ENCODE data around the gene TFB1M.

TFB1M gene

GRCh38 chr6:155212616-155213380 lies 101.5 kb downstream of the TFB1M start:
- TF ChIP-seq CTCF (IDR thresholded peaks at IDR 0.05) = no peak

DNA sequence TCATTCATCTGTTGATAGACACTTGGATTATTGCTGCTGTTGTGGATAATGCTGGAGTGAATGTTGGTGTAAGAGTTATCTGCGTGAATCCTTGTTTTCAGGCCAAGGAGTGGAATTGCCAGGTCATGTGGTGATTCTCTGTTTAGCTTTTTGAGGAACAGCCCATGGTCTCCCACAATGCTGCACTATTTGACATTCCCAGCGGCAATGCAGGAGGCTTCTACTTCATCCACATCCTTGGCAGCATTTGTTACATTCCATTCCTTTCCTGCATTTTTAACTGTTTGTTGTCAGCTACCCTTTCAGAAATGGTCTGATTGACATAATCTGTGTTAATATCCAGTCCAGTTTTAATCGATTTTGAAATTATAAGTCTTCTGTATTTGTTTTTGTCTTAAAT lies 102.2 kb downstream of the TFB1M start:
- no peak for TF ChIP-seq CTCF (IDR thresholded peaks at IDR 0.05)

DNA sequence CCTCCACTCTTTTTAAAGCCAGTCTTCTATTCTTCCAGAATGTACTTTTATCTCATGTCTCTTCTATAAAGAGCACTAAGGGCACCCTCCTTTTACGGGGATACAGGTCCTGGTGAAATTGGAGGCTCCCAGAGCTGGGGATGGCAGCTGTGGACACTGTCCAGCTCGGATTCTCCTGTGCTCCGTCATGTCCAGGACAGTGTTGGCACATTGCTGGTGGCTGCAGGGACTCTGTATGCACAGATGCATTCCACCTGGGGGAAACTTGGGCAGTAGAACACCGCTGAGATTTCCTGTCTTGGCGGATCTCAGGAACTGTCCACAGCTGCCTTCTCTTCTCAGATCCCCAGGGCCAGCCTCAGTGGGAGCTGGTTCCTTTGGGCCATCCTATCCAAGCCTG lies 107.1 kb downstream of the TFB1M start:
- TF ChIP-seq CTCF (IDR thresholded peaks at IDR 0.05) = no peak

All from LNCAP (cell line).